Neural progenitor cell (in vitro differentiated cells): ENCODE results near the gene FUT7.

Experiments used
- CTCF ChIP-seq: fragments of 200-600 bp; sonication (generic); IDR thresholded peaks from 2 replicates; pipeline ENCODE4 v1.5.1; 2017; ENCODE audit warnings: antibody characterized with exemption, mild to moderate bottlenecking
- EZH2 ChIP-seq: fragments of 200-600 bp; sonication (generic); IDR thresholded peaks from 2 replicates; pipeline ENCODE4 v1.6.1; 2017; ENCODE audit warnings: antibody characterized with exemption, mild to moderate bottlenecking, moderate library complexity
- EZH2phosphoT487 ChIP-seq: fragments of 200-600 bp; sonication (generic); IDR thresholded peaks from 2 replicates; pipeline ENCODE4 v1.6.1; 2017; ENCODE audit warnings: antibody characterized with exemption

- TF ChIP-seq CTCF = no peak
- TF ChIP-seq EZH2 = no peak
- TF ChIP-seq EZH2phosphoT487 = no peak
Observed at GRCh38 chr9:137041124-137041523, 9.2 kb upstream of the FUT7 start.
